ENCODE measurements around the gene PEX19. TPM values are rescaled to one million over a fixed set of nuclear protein-coding genes. Genes with fewer than 3 reads are reported as not detected.

The PEX19 gene
- polyA plus RNA-seq, 1 donor (not counting 4 experiments of a cell fraction or from before 2014, with no cell fraction given) = 48.7 TPM

- Histone ChIP-seq H3K4me1 (ENCODE audit: control insufficient read depth, extremely low read depth, insufficient read depth, low read length) (peaks cover 22% of the 10 kb centered on the region), H3K4me2 (ENCODE audit: control insufficient read depth, extremely low read depth, insufficient read depth, low read depth, low read length) (peak within 1 kb of the TSS; percentile 99), H3K4me3 (ENCODE audit: control insufficient read depth in 2 of 3, extremely low read depth in 1 of 3, insufficient read depth in 2 of 3, low read depth in 1 of 3, low read length in 3 of 3) (peak within 1 kb of the TSS; percentile 95 to 100 (median 99)), H4K20me1 (ENCODE audit: control insufficient read depth, extremely low read depth, insufficient read depth, low read length) (peaks cover 6% of the 10 kb centered on the region), H3K9ac (ENCODE audit: control insufficient read depth, extremely low read depth, insufficient read depth, low read length) (peak within 1 kb of the TSS; percentile 100), H3K9me3 (ENCODE audit: control insufficient read depth, low read depth, low read length) (no peaks in the 10 kb centered on the region), H3K79me2 (ENCODE audit: control insufficient read depth, insufficient read depth, low read length) (peaks cover 38% of the 10 kb centered on the region), H3K27me3 (ENCODE audit: control insufficient read depth, extremely low read depth, insufficient read depth, low read length) (no peaks in the 10 kb centered on the region), H3K9me1 (ENCODE audit: control insufficient read depth, extremely low read depth, insufficient read depth, low read length) (no peaks in the 10 kb centered on the region), H3K27ac (ENCODE audit: control insufficient read depth, insufficient read depth, low read length) (peak within 1 kb of the TSS; percentile 100), H3K36me3 (ENCODE audit: control insufficient read depth in 2 of 2, extremely low read depth in 1 of 2, insufficient read depth in 2 of 2, low read length in 2 of 2) (peaks cover 1 to 7% of the 10 kb centered on the region in 2 experiments), H2AFZ (ENCODE audit: control insufficient read depth, low read length) (peak within 1 kb of the TSS; percentile 98)
- peak; percentile 81 for DNase-seq (ENCODE audit: low read depth, low spot score)
- dilution Hi-C loops (cut with MboI; ENCODE audit: extremely low pct_ligation_motif_present, low sequenced_read_pairs) = no loop called here
- TF ChIP-seq CTCF (optimal IDR thresholded peaks at IDR 0.05 in 1 of 3, IDR thresholded peaks at IDR 0.05 in 1 of 3, conservative IDR thresholded peaks at IDR 0.05 in 1 of 3; ENCODE audit: extremely low read depth in 1 of 3, insufficient read depth in 2 of 3, low read length in 3 of 3) (no peak), EZH2 (IDR thresholded peaks at IDR 0.05; ENCODE audit: low read length) (no peak)
- FAIRE-seq = peak; percentile 9
Observed at GRCh38 chr1:160261893-160262794, 22.8 kb downstream of the PEX19 start, which contains the start of gene DCAF8. DCAF8 (minus strand) TSS chr1:160262549; CDS start chr1:160244008, 18,541 bp downstream.

GRCh38 chr1:160261556-160261892 is 23.4 kb downstream of the PEX19 start:
- Histone ChIP-seq H2AFZ (ENCODE audit: control insufficient read depth, low read length) (peak overlapping the region; percentile 91), H3K9me3 (ENCODE audit: control insufficient read depth, low read depth, low read length) (no peaks in the 10 kb centered on the region)
- no peak for FAIRE-seq

More at GRCh38 chr1:160261556-160261892, 23.4 kb downstream of the PEX19 start:
- no peak for DNase-seq (ENCODE audit: low read depth, low spot score)
- H3K27ac ChIP-seq (ENCODE audit: control insufficient read depth, insufficient read depth, low read length) = peak overlapping the region; percentile 100
- peak overlapping the region; percentile 95 to 100 (median 99) for H3K4me3 ChIP-seq (ENCODE audit: control insufficient read depth in 2 of 3, extremely low read depth in 1 of 3, insufficient read depth in 2 of 3, low read depth in 1 of 3, low read length in 3 of 3)
- H4K20me1 ChIP-seq (ENCODE audit: control insufficient read depth, extremely low read depth, insufficient read depth, low read length) = peaks cover 6% of the 10 kb centered on the region
- no peaks in the 10 kb centered on the region for H3K9me1 ChIP-seq (ENCODE audit: control insufficient read depth, extremely low read depth, insufficient read depth, low read length)
- H3K4me1 ChIP-seq (ENCODE audit: control insufficient read depth, extremely low read depth, insufficient read depth, low read length) = peaks cover 28% of the 10 kb centered on the region
- peak overlapping the region; percentile 100 for H3K9ac ChIP-seq (ENCODE audit: control insufficient read depth, extremely low read depth, insufficient read depth, low read length)
- H3K79me2 ChIP-seq (ENCODE audit: control insufficient read depth, insufficient read depth, low read length) = peaks cover 38% of the 10 kb centered on the region
- peak overlapping the region; percentile 98 for H3K4me2 ChIP-seq (ENCODE audit: control insufficient read depth, extremely low read depth, insufficient read depth, low read depth, low read length)
- H3K27me3 ChIP-seq (ENCODE audit: control insufficient read depth, extremely low read depth, insufficient read depth, low read length) = no peaks in the 10 kb centered on the region
- dilution Hi-C loops (cut with MboI; ENCODE audit: extremely low pct_ligation_motif_present, low sequenced_read_pairs) = no loop called here
- TF ChIP-seq CTCF (optimal IDR thresholded peaks at IDR 0.05 in 1 of 3, IDR thresholded peaks at IDR 0.05 in 1 of 3, conservative IDR thresholded peaks at IDR 0.05 in 1 of 3; ENCODE audit: extremely low read depth in 1 of 3, insufficient read depth in 2 of 3, low read length in 3 of 3) = no peak
- TF ChIP-seq EZH2 (IDR thresholded peaks at IDR 0.05; ENCODE audit: low read length) = no peak
- peaks cover 1 to 7% of the 10 kb centered on the region in 2 experiments for H3K36me3 ChIP-seq (ENCODE audit: control insufficient read depth in 2 of 2, extremely low read depth in 1 of 2, insufficient read depth in 2 of 2, low read length in 2 of 2)

All from keratinocyte (primary cell).